ENCODE measurements around the gene EVC. TPM values are rescaled to one million over a fixed set of nuclear protein-coding genes. Genes with fewer than 3 reads are reported as not detected.

EVC gene
- total and polyA plus RNA-seq, 2 donors (not counting 1 experiment from before 2014, with no cell fraction given): 4.9 to 39.0 TPM

- no peak for DNase-seq (ENCODE audit: low read depth in 2 of 2)
- Histone ChIP-seq H4K20me1 (ENCODE audit: control insufficient read depth, extremely low read depth, insufficient read depth, low read length) (peaks cover 1% of the 10 kb centered on the region), H3K9ac (ENCODE audit: insufficient read depth, low read length) (no peak overlapping the region), H2AFZ (ENCODE audit: low read length) (no peak overlapping the region), H3K4me2 (ENCODE audit: extremely low read depth, insufficient read depth, low read length) (no peak overlapping the region), H3K4me3 (replicated peaks in 1 of 4; ENCODE audit: control extremely low read depth in 1 of 4, insufficient read depth in 1 of 4, low read depth in 3 of 4, low read length in 4 of 4) (no peak overlapping the region), H3K4me1 (ENCODE audit: control insufficient read depth, extremely low read depth, insufficient read depth, low read length) (no peaks in the 10 kb centered on the region), H3K27me3 (ENCODE audit: control insufficient read depth, insufficient read depth, low read length) (no peaks in the 10 kb centered on the region), H3K79me2 (ENCODE audit: control insufficient read depth, insufficient read depth, low read length) (peaks cover 6% of the 10 kb centered on the region), H3K27ac (ENCODE audit: insufficient read depth, low read length) (no peak overlapping the region), H3K36me3 (ENCODE audit: control insufficient read depth, insufficient read depth, low read length) (peaks cover 21% of the 10 kb centered on the region), H3K9me3 (ENCODE audit: control insufficient read depth, insufficient read depth, low read depth, low read length) (no peaks in the 10 kb centered on the region)
- TF ChIP-seq CTCF (conservative IDR thresholded peaks at IDR 0.05 in 1 of 2, IDR thresholded peaks at IDR 0.05 in 1 of 2; ENCODE audit: low read depth in 1 of 2, low read length in 2 of 2) (no peak), EZH2 (IDR thresholded peaks at IDR 0.05; ENCODE audit: low read length, missing control alignments) (no peak)
These were observed 19.4 kb downstream of the EVC start for GRCh38 chr4:5730436-5730835.

- no peak overlapping the region for H3K27ac ChIP-seq (ENCODE audit: insufficient read depth, low read length)
- TF ChIP-seq CTCF (conservative IDR thresholded peaks at IDR 0.05 in 1 of 2, IDR thresholded peaks at IDR 0.05 in 1 of 2; ENCODE audit: low read depth in 1 of 2, low read length in 2 of 2) (no peak), EZH2 (IDR thresholded peaks at IDR 0.05; ENCODE audit: low read length, missing control alignments) (no peak)
- H4K20me1 ChIP-seq (ENCODE audit: control insufficient read depth, extremely low read depth, insufficient read depth, low read length): no peaks in the 10 kb centered on the region
- peaks cover under 1% of the 10 kb centered on the region for H3K79me2 ChIP-seq (ENCODE audit: control insufficient read depth, insufficient read depth, low read length)
- H2AFZ ChIP-seq (ENCODE audit: low read length): no peak overlapping the region
- no peak for DNase-seq (ENCODE audit: low read depth in 2 of 2)
- no peak overlapping the region for H3K4me2 ChIP-seq (ENCODE audit: extremely low read depth, insufficient read depth, low read length)
- H3K36me3 ChIP-seq (ENCODE audit: control insufficient read depth, insufficient read depth, low read length): peaks cover 18% of the 10 kb centered on the region
- no peaks in the 10 kb centered on the region for H3K27me3 ChIP-seq (ENCODE audit: control insufficient read depth, insufficient read depth, low read length)
- no peaks in the 10 kb centered on the region for H3K9me3 ChIP-seq (ENCODE audit: control insufficient read depth, insufficient read depth, low read depth, low read length)
- no peak overlapping the region for H3K4me3 ChIP-seq (replicated peaks in 1 of 4; ENCODE audit: control extremely low read depth in 1 of 4, insufficient read depth in 1 of 4, low read depth in 3 of 4, low read length in 4 of 4)
- no peak overlapping the region for H3K9ac ChIP-seq (ENCODE audit: insufficient read depth, low read length)
- no peaks in the 10 kb centered on the region for H3K4me1 ChIP-seq (ENCODE audit: control insufficient read depth, extremely low read depth, insufficient read depth, low read length)
These were observed 20.3 kb downstream of the EVC start for GRCh38 chr4:5730993-5731990.

GRCh38 chr4:5732158-5732557 lies 21.2 kb downstream of the EVC start:
- no peak for DNase-seq (ENCODE audit: low read depth in 2 of 2)
- no peak overlapping the region for H3K27ac ChIP-seq (ENCODE audit: insufficient read depth, low read length)
- H3K79me2 ChIP-seq (ENCODE audit: control insufficient read depth, insufficient read depth, low read length): no peaks in the 10 kb centered on the region
- H3K9ac ChIP-seq (ENCODE audit: insufficient read depth, low read length): no peak overlapping the region
- H3K9me3 ChIP-seq (ENCODE audit: control insufficient read depth, insufficient read depth, low read depth, low read length): no peaks in the 10 kb centered on the region
- no peaks in the 10 kb centered on the region for H3K4me1 ChIP-seq (ENCODE audit: control insufficient read depth, extremely low read depth, insufficient read depth, low read length)
- no peaks in the 10 kb centered on the region for H3K27me3 ChIP-seq (ENCODE audit: control insufficient read depth, insufficient read depth, low read length)
- TF ChIP-seq EZH2 (IDR thresholded peaks at IDR 0.05; ENCODE audit: low read length, missing control alignments): no peak
- no peak for TF ChIP-seq CTCF (conservative IDR thresholded peaks at IDR 0.05 in 1 of 2, IDR thresholded peaks at IDR 0.05 in 1 of 2; ENCODE audit: low read depth in 1 of 2, low read length in 2 of 2)
- H3K4me3 ChIP-seq (replicated peaks in 1 of 4; ENCODE audit: control extremely low read depth in 1 of 4, insufficient read depth in 1 of 4, low read depth in 3 of 4, low read length in 4 of 4): no peak overlapping the region
- H3K4me2 ChIP-seq (ENCODE audit: extremely low read depth, insufficient read depth, low read length): no peak overlapping the region
- H2AFZ ChIP-seq (ENCODE audit: low read length): no peak overlapping the region
- H4K20me1 ChIP-seq (ENCODE audit: control insufficient read depth, extremely low read depth, insufficient read depth, low read length): no peaks in the 10 kb centered on the region
- peaks cover 18% of the 10 kb centered on the region for H3K36me3 ChIP-seq (ENCODE audit: control insufficient read depth, insufficient read depth, low read length)

Data from fibroblast of lung (primary cell).